Thyroid gland (tissue), 4 donors: ENCODE measurements around the gene FBXL17. TPM values are rescaled to one million over a fixed set of nuclear protein-coding genes. Genes with fewer than 3 reads are reported as not detected.

ENCODE experiments used
- DNase-seq, 2 donors: peaks; one replicate each; pipeline ENCODE4 v3.0.0-alpha.2; 2019
- H3K27ac ChIP-seq, 3 donors: fragments of 200-600 bp; sonication (generic); 1 replicate in 2 of 3; 2 replicates in 1 of 3; pipeline ENCODE4 v1.5.1; 2016 to 2019; ENCODE audit warnings: mild to moderate bottlenecking in 1 of 3, moderate library complexity in 1 of 3
- H3K27me3 ChIP-seq: fragments of 200-600 bp; sonication (generic); one replicate; pipeline ENCODE4 v1.5.1; 2019
- H3K36me3 ChIP-seq, 2 donors: fragments of 200-600 bp; sonication (generic); one replicate each; pipeline ENCODE4 v1.5.1; 2016 to 2019
- H3K4me1 ChIP-seq, 2 donors: fragments of 200-600 bp; sonication (generic); one replicate each; pipeline ENCODE4 v1.5.1; 2017 to 2019
- H3K4me3 ChIP-seq, 3 donors: fragments of 200-600 bp; sonication (generic); replicated peaks in 1 of 3; 1 replicate in 2 of 3; 2 replicates in 1 of 3; pipeline ENCODE4 v1.5.1; 2016; ENCODE audit warnings: mild to moderate bottlenecking in 1 of 3
- H3K9me3 ChIP-seq: fragments of 200-600 bp; sonication (generic); one replicate; pipeline ENCODE4 v1.5.1; 2017
- CTCF ChIP-seq, 6 experiments: fragments of 200-600 bp in 3 of 6; fragments of 450-650 bp in 3 of 6; sonication (generic) in 3 of 6; IDR thresholded peaks; one replicate each; pipeline ENCODE4 v1.5.1; 2016 to 2019; ENCODE audit warnings: antibody characterized with exemption in 6 of 6, mild to moderate bottlenecking in 2 of 6, inconsistent platforms in 1 of 6, moderate library complexity in 1 of 6
- POLR2A ChIP-seq, 2 donors: fragments of 450-650 bp; IDR thresholded peaks; one replicate each; pipeline ENCODE4 v1.6.1; 2017; ENCODE audit warnings: antibody characterized with exemption in 2 of 2, mild to moderate bottlenecking in 2 of 2, moderate library complexity in 1 of 2
- WGBS, 2 donors: methylation state at CpG; one replicate each; pipeline ENCODE4 v1.1.5; 2017; 5-methylcytosine and 5-hydroxymethylcytosine counted together
- intact Hi-C: fragments of 100-400 bp; cut with DNase I; formaldehyde crosslinking; loops from one replicate; pipeline ENCODE4 v1.15.1; 2023
- total RNA-seq, 4 donors: library from RNA; depleted of rRNA; stranded (reverse); fragments of >200 nt; gene quantifications; one replicate each; pipeline ENCODE4 v1.2.3, GENCODE V29; 2016

FBXL17 gene
- total RNA-seq, 4 donors from 2014 or later = 37.6 to 77.7 (median 55.6) TPM

GRCh38 chr5:108220834-108221233, 161.1 kb downstream of the FBXL17 start:
- no peak overlapping the region for H3K27ac ChIP-seq
- DNase-seq = no peak
- H3K27me3 ChIP-seq = no peaks in the 10 kb centered on the region
- no peaks in the 10 kb centered on the region for H3K9me3 ChIP-seq
- H3K36me3 ChIP-seq = no peaks in the 10 kb centered on the region
- H3K4me3 ChIP-seq = no peak overlapping the region
- TF ChIP-seq POLR2A (IDR thresholded peaks at IDR 0.05) (no peak), CTCF (IDR thresholded peaks at IDR 0.05) (no peak)
- WGBS, 2 donors = 97 to 98% methylated on average over 1 of the region's 1 CpG
- H3K4me1 ChIP-seq = no peaks in the 10 kb centered on the region
- intact Hi-C loops = no loop called here

- no peak for TF ChIP-seq POLR2A (IDR thresholded peaks at IDR 0.05)
- no peak for TF ChIP-seq CTCF (IDR thresholded peaks at IDR 0.05)
- H3K4me3 ChIP-seq = no peak overlapping the region
- 90 to 95% methylated on average over 4 of the region's 4 CpGs for WGBS, 2 donors
These were observed 165.0 kb downstream of the FBXL17 start for GRCh38 chr5:108216890-108217289.

GRCh38 chr5:108214857-108215256, 167.0 kb downstream of the FBXL17 start:
- no peak for DNase-seq
- intact Hi-C loops = no loop called here
- H3K36me3 ChIP-seq = no peaks in the 10 kb centered on the region
- no peak overlapping the region for H3K27ac ChIP-seq
- no peak overlapping the region for H3K4me3 ChIP-seq
- H3K9me3 ChIP-seq = no peaks in the 10 kb centered on the region
- H3K27me3 ChIP-seq = no peaks in the 10 kb centered on the region
- H3K4me1 ChIP-seq = peaks cover 4 to 12% of the 10 kb centered on the region in 2 donors
- TF ChIP-seq CTCF (IDR thresholded peaks at IDR 0.05) (no peak), POLR2A (IDR thresholded peaks at IDR 0.05) (no peak)

More at GRCh38 chr5:108216890-108217289, 165.0 kb downstream of the FBXL17 start:
- DNase-seq = no peak
- Histone ChIP-seq H3K36me3 (no peaks in the 10 kb centered on the region), H3K27ac (no peak overlapping the region), H3K27me3 (no peaks in the 10 kb centered on the region), H3K9me3 (no peaks in the 10 kb centered on the region), H3K4me1 (peaks cover 4 to 12% of the 10 kb centered on the region in 2 donors)
- intact Hi-C loops = no loop called here

GRCh38 chr5:108212775-108213346, 169.0 kb downstream of the FBXL17 start:
- no peak for TF ChIP-seq CTCF (IDR thresholded peaks at IDR 0.05)
- TF ChIP-seq POLR2A (IDR thresholded peaks at IDR 0.05) = no peak
- peak; percentile 82 to 84 for DNase-seq
- H3K27ac ChIP-seq = peak overlapping the region in 1 of 3 donors; percentile 36
- H3K4me1 ChIP-seq = peaks cover 4 to 12% of the 10 kb centered on the region in 2 donors
- WGBS, 2 donors = 30 to 44% methylated on average over 2 to 3 of the region's 3 CpGs
- intact Hi-C loops = no loop called here
- no peak overlapping the region for H3K4me3 ChIP-seq
- no peaks in the 10 kb centered on the region for H3K36me3 ChIP-seq
- no peaks in the 10 kb centered on the region for H3K27me3 ChIP-seq
- no peaks in the 10 kb centered on the region for H3K9me3 ChIP-seq

- H3K27ac ChIP-seq = no peak overlapping the region
- intact Hi-C loops = no loop called here
- no peak overlapping the region for H3K4me3 ChIP-seq
- WGBS, 2 donors = 95 to 97% methylated on average over 2 of the region's 2 CpGs
- no peaks in the 10 kb centered on the region for H3K36me3 ChIP-seq
- H3K9me3 ChIP-seq = no peaks in the 10 kb centered on the region
- H3K4me1 ChIP-seq = no peaks in the 10 kb centered on the region
- TF ChIP-seq POLR2A (IDR thresholded peaks at IDR 0.05) = no peak
- TF ChIP-seq CTCF (IDR thresholded peaks at IDR 0.05) = no peak
- no peaks in the 10 kb centered on the region for H3K27me3 ChIP-seq
- no peak for DNase-seq
These were observed 175.2 kb downstream of the FBXL17 start for GRCh38 chr5:108206707-108207106.
